ENCODE data around the gene MRGPRG.
A peak's percentile ranks its signal among the peaks of the same experiment; 100 is the strongest.

MRGPRG gene

DNA sequence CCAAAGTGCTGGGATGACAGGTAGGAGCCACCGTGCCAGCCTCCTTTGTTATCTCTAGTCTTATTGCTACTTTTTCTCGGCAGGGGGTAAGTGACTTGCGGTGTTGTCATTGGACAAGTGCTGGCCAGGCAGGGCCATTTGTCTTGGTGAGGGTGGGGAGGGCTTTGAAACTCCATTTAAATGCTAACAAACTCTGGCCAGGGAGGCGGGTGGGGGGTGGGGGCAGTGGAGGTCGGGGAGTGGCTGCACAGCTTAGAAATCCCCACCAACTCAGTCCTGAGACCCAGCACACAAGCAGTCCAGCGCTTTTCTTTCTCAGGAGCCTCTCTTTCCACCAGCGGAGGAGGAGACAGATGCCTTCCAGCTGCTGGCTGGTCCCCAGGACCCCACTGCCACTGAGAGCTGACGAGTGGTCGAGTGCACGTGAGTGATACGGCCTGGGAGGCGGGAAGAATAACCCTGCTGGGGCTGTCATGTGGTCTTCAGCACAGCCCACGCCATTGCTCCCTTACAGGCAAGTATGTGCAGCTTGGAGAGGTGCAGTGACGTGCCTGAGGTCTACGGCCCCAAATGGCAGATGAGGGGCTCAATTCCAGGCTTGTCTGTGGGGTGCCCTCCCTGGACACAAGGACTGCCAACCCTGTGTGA is 29.3 kb downstream of the MRGPRG start:
- Histone ChIP-seq H3K4me1 (ENCODE audit: insufficient read depth, insufficient read length) (peaks cover 35% of the 10 kb centered on the region), H3K4me3 (ENCODE audit: insufficient read length, low read depth) (peak overlapping the region; percentile 71), H3K27me3 (ENCODE audit: insufficient read depth, insufficient read length) (no peaks in the 10 kb centered on the region), H3K9me3 (ENCODE audit: insufficient read depth, low read length) (peaks cover 7% of the 10 kb centered on the region; the same call in 1 of the 2 replicates), H3K9ac (ENCODE audit: insufficient read length, low read depth) (peak overlapping the region; percentile 89), H3K36me3 (ENCODE audit: insufficient read depth, insufficient read length, low read length) (no peaks in the 10 kb centered on the region)
- TF ChIP-seq SUZ12 (IDR thresholded peaks at IDR 0.05; ENCODE audit: extremely low read depth, insufficient read depth, insufficient read length) = no peak
- TF ChIP-seq YY1 (IDR thresholded peaks at IDR 0.05; ENCODE audit: insufficient read depth, insufficient read length) = no peak
- DNase-seq (ENCODE audit: low read depth, low spot score) = peak; percentile 82

- H3K4me1 ChIP-seq (ENCODE audit: insufficient read depth, insufficient read length) = peaks cover 33% of the 10 kb centered on the region
- no peaks in the 10 kb centered on the region for H3K36me3 ChIP-seq (ENCODE audit: insufficient read depth, insufficient read length, low read length)
- no peak overlapping the region for H3K4me3 ChIP-seq (ENCODE audit: insufficient read length, low read depth)
- no peak for DNase-seq (ENCODE audit: low read depth, low spot score)
- TF ChIP-seq ZNF274 (IDR thresholded peaks at IDR 0.05; ENCODE audit: low read depth, low read length) = no peak
- TF ChIP-seq YY1 (IDR thresholded peaks at IDR 0.05; ENCODE audit: insufficient read depth, insufficient read length) = no peak
- TF ChIP-seq SUZ12 (IDR thresholded peaks at IDR 0.05; ENCODE audit: extremely low read depth, insufficient read depth, insufficient read length) = no peak
- H3K27me3 ChIP-seq (ENCODE audit: insufficient read depth, insufficient read length) = no peaks in the 10 kb centered on the region
- peak overlapping the region; percentile 66 for H3K9ac ChIP-seq (ENCODE audit: insufficient read length, low read depth)
- peaks cover 7% of the 10 kb centered on the region; the same call in 1 of the 2 replicates for H3K9me3 ChIP-seq (ENCODE audit: insufficient read depth, low read length)
Observed at GRCh38 chr11:3188496-3189195, 30.0 kb downstream of the MRGPRG start.

- Histone ChIP-seq H3K4me3 (ENCODE audit: insufficient read length, low read depth) (no peak overlapping the region), H3K9ac (ENCODE audit: insufficient read length, low read depth) (no peak overlapping the region), H3K36me3 (ENCODE audit: insufficient read depth, insufficient read length, low read length) (no peaks in the 10 kb centered on the region), H3K9me3 (ENCODE audit: insufficient read depth, low read length) (no peaks in the 10 kb centered on the region), H3K4me1 (ENCODE audit: insufficient read depth, insufficient read length) (peaks cover 21% of the 10 kb centered on the region), H3K27me3 (ENCODE audit: insufficient read depth, insufficient read length) (no peaks in the 10 kb centered on the region)
- DNase-seq (ENCODE audit: low read depth, low spot score) = no peak
- no peak for TF ChIP-seq ZNF274 (IDR thresholded peaks at IDR 0.05; ENCODE audit: low read depth, low read length)
- no peak for TF ChIP-seq YY1 (IDR thresholded peaks at IDR 0.05; ENCODE audit: insufficient read depth, insufficient read length)
- no peak for TF ChIP-seq SUZ12 (IDR thresholded peaks at IDR 0.05; ENCODE audit: extremely low read depth, insufficient read depth, insufficient read length)
Observed at GRCh38 chr11:3186166-3186953, 32.3 kb downstream of the MRGPRG start.

DNA sequence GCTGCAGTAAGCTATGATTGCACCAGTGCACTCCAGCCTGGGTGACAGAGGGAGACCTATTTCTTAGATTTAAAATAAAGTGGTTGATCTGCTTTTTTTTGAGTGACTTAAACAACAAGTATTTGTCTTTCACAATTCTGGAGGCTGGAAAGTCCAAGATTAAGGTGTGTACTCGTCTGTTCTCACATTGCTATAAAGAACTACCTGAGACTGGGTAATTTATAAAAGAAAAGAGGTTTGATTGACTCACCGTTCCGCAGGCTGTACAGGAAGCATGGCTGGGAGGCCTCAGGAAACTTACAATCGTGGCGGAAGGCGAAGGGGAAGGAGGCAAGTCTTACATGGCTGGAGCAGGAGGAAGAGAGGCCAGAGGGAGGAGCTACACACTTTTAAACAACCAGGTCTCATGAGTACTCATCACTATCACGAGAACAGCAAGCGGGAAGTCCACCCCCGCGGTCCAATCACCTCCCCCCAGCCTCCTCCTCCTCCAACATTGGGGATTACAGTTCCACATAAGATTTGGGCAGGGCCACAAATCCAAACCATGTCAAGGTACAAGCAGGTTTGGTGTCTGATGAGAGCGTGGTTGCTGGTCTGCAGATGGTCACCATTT is 33.8 kb downstream of the MRGPRG start:
- Histone ChIP-seq H3K4me1 (ENCODE audit: insufficient read depth, insufficient read length) (peaks cover 17% of the 10 kb centered on the region), H3K9me3 (ENCODE audit: insufficient read depth, low read length) (peaks cover 14% of the 10 kb centered on the region; the same call in 1 of the 2 replicates), H3K36me3 (ENCODE audit: insufficient read depth, insufficient read length, low read length) (no peaks in the 10 kb centered on the region), H3K27me3 (ENCODE audit: insufficient read depth, insufficient read length) (no peaks in the 10 kb centered on the region), H3K9ac (ENCODE audit: insufficient read length, low read depth) (no peak overlapping the region), H3K4me3 (ENCODE audit: insufficient read length, low read depth) (no peak overlapping the region)
- no peak for DNase-seq (ENCODE audit: low read depth, low spot score)
- TF ChIP-seq ZNF274 (IDR thresholded peaks at IDR 0.05; ENCODE audit: low read depth, low read length) (no peak), YY1 (IDR thresholded peaks at IDR 0.05; ENCODE audit: insufficient read depth, insufficient read length) (no peak), SUZ12 (IDR thresholded peaks at IDR 0.05; ENCODE audit: extremely low read depth, insufficient read depth, insufficient read length) (no peak)

- Histone ChIP-seq H3K27me3 (ENCODE audit: insufficient read depth, insufficient read length) (no peaks in the 10 kb centered on the region), H3K9ac (ENCODE audit: insufficient read length, low read depth) (no peak overlapping the region), H3K4me1 (ENCODE audit: insufficient read depth, insufficient read length) (peaks cover 11% of the 10 kb centered on the region), H3K4me3 (ENCODE audit: insufficient read length, low read depth) (no peak overlapping the region), H3K36me3 (ENCODE audit: insufficient read depth, insufficient read length, low read length) (no peaks in the 10 kb centered on the region), H3K9me3 (ENCODE audit: insufficient read depth, low read length) (peaks cover 17% of the 10 kb centered on the region; the same call in 1 of the 2 replicates)
- DNase-seq (ENCODE audit: low read depth, low spot score) = no peak
- TF ChIP-seq ZNF274 (IDR thresholded peaks at IDR 0.05; ENCODE audit: low read depth, low read length) (no peak), YY1 (IDR thresholded peaks at IDR 0.05; ENCODE audit: insufficient read depth, insufficient read length) (no peak), SUZ12 (IDR thresholded peaks at IDR 0.05; ENCODE audit: extremely low read depth, insufficient read depth, insufficient read length) (no peak)
Observed at GRCh38 chr11:3183523-3183922, 35.1 kb downstream of the MRGPRG start.

GRCh38 chr11:3182462-3182852 is 36.2 kb downstream of the MRGPRG start:
- no peak overlapping the region for H3K9ac ChIP-seq (ENCODE audit: insufficient read length, low read depth)
- peaks cover 17% of the 10 kb centered on the region; the same call in 1 of the 2 replicates for H3K9me3 ChIP-seq (ENCODE audit: insufficient read depth, low read length)
- TF ChIP-seq ZNF274 (IDR thresholded peaks at IDR 0.05; ENCODE audit: low read depth, low read length) (no peak), YY1 (IDR thresholded peaks at IDR 0.05; ENCODE audit: insufficient read depth, insufficient read length) (no peak), SUZ12 (IDR thresholded peaks at IDR 0.05; ENCODE audit: extremely low read depth, insufficient read depth, insufficient read length) (no peak)
- no peaks in the 10 kb centered on the region for H3K27me3 ChIP-seq (ENCODE audit: insufficient read depth, insufficient read length)
- H3K4me1 ChIP-seq (ENCODE audit: insufficient read depth, insufficient read length) = peaks cover 3% of the 10 kb centered on the region
- no peak overlapping the region for H3K4me3 ChIP-seq (ENCODE audit: insufficient read length, low read depth)
- no peaks in the 10 kb centered on the region for H3K36me3 ChIP-seq (ENCODE audit: insufficient read depth, insufficient read length, low read length)
- DNase-seq (ENCODE audit: low read depth, low spot score) = no peak

Data from NT2/D1 (cell line).